HG02623 (cell line): ENCODE measurements around the gene LAMB1.
"Not testable (repeated sequence)": the region's sequence is repeated elsewhere in the genome, so short reads cannot be mapped to it uniquely, and the experiment has no call there.

ENCODE experiments used
- ATAC-seq: cut with Tn5 transposase; IDR thresholded peaks from one replicate; pipeline ENCODE4 v1.9.1; 2021; ENCODE audit warnings: moderate library complexity; ENCODE audit not compliant: unreplicated experiment

LAMB1 gene

DNA sequence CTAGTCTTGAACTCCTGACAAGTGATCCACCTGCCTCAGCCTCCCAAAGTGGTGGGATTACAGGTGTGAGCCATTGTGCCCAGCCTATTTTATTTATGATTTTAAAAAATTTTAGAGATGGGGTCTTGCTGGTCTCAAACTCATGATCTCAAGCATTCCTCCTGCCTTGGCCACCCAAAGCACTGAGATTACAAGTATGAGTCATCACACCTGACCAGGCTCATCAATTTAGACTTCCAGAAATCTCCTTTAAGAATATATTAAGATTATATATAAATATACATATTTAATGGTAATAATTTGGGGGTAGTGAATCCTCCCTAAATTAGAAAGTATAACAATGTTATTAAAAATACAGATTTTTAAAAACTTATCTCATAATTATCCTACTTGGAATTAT, 29.1 kb downstream of the LAMB1 start:
- no peak for ATAC-seq

DNA sequence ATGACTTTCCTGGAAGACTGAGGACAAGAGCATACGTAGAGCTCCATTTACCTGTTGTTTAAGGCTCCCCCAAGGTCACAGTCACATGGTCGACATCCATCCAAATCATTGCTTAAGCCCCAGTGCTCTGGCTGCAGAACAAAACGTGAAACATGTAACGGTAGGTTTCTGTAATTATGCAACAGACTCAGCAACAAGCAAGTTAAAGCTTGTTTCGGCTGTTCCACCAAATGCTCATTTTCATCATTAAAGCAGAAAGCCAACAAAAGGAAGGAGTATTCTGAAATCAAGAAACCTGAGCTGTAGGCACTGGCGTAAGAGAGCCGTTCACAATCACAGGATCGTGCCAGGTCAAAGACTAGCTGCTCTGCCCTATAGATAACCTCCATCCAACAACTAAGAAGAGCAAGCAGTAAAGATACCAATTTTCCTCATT, 30.0 kb downstream of the LAMB1 start:
- no peak for ATAC-seq

DNA sequence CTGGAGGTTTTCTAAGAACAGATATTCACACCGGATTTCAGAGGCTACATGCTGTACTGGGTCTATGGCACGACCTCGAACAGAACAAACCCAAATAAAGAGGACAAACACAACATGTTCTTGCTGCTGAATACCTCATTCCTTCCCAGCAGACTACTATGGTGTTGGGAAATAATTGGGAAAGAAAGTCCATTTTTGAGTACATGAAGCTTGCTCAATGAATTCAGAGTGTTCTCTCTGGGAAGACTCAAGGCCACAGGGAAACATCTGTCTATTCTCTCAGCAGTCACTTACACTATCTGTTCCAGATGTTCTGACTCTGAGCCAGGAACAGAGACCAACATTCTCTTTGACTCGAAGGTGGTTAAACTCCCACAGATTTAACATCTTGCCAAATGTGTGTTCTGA, 30.9 kb downstream of the LAMB1 start:
- ATAC-seq, result no peak

DNA sequence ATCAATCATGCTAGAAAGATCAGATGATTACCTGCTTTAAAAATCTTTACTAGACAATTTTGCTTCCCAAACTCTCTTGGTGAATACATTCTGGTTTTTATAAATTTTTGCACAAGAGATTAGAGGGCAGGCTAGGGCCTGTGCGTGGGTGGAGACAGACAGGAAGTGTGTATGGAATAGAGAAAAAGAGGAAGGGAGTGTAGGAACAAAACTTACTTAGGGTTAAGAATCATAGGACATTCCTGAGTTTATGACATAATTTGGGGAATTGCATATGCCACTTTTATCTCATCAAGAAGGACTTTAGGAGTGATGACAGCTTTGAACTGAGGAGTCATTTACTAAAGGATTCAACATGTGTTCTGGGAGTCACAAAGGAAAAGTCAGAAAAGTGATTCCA, 31.3 kb downstream of the LAMB1 start:
- ATAC-seq, result no peak

DNA sequence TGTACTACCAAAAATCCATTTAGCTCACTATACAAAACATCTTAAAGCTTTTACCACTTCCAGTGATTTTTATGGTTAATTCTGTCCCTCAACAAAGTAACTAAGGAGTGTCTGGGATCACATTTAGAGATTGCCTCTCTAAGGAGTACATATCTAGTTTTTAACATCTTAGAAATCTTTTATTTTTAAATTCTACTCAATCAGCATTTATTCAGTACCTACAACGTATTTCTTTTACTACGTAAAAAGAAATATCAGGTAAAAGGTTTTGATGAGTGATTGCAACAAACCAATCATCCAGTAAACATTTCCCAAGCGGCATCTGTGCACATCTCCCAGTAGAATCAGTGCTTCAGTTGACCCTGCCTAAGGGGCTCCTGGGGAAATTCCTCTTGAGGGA, 31.9 kb downstream of the LAMB1 start:
- no peak for ATAC-seq

DNA sequence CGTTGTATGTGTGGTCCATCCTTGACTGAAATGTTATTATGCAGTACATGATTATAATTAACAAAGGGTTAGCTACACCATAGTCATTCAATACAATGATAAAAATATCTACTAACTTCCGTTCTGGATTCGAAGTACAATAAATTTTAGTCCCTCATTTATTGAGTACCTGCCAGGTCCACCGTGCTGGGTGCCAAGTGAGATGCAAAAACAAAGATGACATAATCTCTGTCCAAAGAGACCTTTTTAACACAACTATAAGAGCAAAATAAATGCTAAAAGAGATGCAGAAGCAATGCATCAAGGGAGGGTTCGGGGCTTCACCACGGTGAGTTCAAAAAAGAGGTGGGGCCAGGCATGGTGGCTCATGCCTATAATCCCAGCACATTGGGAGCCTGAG, 33.1 kb downstream of the LAMB1 start:
- ATAC-seq, result no peak

DNA sequence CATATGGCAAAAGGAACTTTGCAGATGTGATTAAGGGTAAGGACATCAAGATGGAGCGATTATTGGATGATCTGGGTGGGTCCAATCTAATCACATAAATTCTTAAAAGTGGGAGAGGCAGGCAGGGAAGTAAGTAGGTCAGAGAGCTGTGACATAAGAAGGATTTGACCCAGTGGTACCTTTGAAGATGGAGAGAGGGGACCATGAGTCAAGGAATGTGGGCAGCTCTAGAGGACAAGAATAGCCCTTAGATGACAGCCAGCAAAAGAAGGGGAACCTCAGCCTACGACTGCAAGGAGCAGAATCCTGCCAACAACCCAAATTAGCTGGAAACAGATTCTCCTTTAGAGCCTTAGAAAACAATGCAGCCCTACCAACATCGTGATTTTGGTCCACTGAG, 34.5 kb downstream of the LAMB1 start:
- ATAC-seq, result no peak

DNA sequence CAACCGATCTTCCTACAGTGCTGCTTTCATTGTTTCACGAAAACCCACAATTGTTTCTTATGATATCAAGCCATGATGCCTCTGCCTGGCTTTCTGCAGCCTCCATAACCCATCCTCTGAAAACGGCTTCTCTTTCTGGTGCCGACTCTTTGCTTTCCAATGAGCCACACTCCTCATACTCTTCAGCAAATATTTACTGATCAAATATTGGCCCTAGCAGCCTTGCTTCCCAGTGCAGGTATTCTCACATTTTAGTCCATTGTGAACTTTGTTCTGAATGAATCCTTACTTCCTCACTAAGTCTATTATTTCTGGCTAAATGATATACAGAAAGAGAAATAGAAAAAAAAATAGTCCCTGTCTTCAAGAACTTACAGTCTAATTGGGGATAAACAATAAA, 35.5 kb downstream of the LAMB1 start:
- no peak for ATAC-seq

DNA sequence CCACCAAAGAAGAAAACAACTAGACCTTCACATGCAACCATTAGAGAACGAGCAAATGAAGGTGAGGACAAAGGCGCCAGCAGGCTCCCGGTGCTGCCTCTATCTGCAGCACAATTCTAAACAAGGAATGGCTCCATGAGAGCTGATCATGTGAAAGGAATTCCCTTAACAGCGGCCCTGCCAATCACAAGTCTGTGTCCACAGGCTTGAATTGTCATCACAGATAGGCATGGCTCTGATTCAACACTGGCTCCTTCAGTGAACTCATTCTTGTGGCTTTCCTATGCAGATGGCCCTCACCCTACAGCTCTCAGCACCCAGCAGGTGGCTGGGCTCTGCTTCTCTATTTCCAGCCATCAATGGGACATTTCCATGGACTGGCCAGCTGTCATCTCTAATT, 36.2 kb downstream of the LAMB1 start:
- no peak for ATAC-seq

DNA sequence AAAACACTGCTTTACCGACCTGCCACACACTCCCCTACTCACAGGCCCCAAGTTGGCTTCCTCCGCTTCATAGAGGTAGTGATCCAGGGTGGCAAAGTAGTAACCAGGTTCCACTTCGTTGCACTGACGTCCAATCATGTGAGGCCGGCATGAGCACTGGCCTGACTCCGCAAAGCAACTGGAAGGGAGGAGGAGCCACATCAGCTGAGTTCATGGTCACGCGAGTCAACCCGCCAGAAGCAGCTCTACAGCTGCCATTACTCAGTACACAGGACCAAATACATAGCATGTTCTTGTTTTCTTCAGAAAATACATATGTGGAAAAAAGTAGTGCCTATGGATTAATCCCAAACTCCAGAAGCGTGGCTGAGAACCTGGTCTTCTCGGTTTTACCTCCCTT, 38.5 kb downstream of the LAMB1 start:
- ATAC-seq, result no peak

DNA sequence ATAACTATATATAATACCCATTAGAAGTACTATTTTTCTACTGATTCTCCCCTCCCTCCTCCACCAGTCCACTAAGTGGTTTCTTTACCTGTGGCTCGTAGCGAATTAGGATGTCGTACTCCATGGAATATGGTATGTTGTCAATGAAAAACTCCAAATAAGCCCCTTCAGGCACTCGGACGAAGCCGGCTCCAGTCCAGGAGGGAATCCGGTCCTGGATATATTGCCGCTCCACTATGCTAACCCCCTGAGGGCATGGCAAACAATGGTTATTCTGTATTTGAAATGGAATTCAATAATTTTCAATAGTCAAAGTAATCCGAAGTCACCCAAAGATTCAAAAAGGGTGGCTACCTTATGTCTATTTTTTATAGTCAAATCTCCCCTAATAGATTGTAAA, 40.1 kb downstream of the LAMB1 start:
- ATAC-seq, result no peak

DNA sequence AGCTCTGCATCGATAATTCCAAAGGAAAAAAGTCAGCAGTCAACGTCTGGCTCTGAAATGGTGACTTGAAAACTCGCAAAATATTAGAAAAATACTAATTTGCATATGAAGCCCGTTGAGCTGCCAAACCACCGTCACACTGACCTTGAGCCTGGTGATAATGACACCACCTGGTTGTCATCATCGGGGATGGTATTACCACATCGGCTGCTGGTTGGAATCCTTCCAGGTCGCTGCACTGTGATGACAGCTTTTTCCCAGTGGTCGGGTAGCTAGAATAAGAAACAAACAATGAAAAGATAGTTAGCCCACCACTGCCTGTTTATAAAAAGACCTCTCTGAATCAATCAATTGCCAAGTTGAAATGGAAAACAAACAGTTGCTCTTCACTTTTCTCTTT, 41.6 kb downstream of the LAMB1 start:
- ATAC-seq, result no peak

DNA sequence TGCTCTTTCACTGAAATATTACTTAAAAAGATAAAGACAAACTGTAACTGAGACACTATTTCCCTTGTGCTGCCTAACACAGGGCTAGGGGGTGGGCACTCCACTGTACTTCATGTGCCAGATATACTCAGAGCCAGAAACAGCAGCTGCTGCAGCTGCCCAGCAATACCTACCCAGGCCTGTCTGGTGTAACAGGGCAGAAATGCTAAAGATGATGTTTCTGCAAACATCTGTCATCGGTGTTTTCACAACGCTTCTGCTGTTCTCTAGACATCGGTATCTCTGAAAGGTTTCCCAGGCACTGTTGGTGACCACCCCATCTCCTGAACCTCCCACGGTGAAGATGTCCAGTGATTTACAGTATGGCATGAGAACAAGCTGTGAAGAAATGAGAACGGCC, 42.7 kb downstream of the LAMB1 start:
- no peak for ATAC-seq

DNA sequence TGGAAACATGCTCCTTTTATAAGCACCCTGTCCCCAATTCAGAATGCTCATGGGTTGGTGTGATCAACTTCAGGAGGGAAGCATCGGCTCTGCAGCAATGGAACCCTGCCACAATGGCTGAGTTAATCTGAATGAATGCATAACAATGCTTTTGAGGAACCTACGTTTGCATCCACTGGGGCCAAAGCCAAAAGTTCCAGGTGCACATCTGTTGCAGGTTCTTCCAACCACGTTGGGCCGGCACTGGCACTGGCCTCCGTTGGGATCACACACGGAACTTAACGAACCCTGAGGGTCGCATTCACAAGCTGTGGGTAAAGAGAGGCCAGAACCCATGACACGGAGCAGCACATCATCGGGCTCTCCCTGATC, 43.4 kb downstream of the LAMB1 start:
- no peak for ATAC-seq

DNA sequence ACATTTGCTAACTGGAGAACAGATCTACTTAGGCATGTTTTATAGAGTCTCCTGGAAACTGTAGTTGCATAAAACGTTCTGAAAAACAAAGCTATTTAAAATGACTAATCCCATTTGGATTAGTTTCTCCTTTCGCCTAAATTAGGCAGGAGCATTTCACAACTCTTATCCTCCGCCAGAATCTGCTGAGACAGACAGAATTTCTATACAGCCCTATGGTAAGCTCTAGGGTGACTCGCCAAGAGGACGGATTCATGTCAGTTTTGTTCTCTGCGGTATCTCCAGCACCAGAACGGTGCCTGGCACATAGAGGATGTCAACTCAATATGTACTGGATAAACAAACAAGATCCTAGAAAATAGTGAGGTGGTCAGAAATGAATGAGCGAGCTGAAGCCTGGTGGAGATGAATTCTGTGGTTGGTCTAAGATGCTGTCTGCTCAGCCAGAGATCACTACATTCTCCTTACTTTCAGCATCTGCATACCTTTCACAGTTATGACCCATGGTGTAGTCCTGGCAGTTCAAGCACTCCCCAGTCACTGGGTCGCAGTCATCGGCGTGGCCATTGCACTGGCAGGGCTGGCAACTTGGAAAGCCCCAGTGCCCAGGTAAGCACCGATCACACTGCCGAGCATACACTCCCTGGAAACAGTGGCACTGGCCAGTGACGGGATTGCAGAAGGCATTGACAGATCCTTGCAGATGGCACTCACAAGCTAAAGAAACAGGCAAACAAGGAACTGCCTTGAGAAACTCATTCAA, 44.0 kb downstream of the LAMB1 start:
- ATAC-seq, result no peak

DNA sequence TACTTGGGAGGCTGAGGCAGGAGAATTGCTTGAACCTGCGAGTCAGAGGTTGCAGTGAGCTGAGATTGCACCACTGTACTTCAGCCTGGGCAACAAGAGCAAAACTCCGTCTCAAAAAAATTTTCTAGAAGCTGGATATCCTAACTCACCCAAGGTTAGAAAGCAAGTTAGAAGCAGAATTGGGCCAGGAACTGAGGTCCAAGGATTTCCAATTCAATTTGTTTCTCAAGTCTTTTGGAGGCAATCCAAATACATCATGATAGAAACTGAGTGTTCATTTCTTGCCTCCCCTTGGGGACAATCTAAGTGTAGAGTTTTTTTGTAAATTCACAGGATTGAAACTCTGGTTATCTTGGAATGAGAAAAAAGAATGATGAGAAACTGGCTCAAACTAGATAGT, 45.5 kb downstream of the LAMB1 start:
- ATAC-seq, result no peak

DNA sequence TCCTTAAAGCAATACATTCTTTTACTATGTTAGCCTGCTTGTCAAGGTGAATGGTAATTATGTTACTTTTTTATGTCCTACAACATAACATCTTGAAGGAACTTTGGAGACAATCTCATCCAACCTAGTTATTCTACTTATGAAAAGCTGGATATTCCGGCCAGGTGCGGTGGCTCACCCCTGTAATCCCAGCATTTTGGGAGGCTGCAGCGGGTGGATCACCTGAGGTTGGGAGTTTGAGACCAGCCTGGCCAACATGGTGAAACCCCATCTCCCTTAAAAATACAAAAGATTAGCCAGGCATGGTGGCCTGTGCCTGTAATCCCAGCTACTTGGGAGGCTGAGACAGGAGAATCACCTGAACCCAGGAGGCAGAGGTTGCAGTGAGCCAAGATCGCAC, 46.0 kb downstream of the LAMB1 start:
- not testable (repeated sequence) for ATAC-seq

DNA sequence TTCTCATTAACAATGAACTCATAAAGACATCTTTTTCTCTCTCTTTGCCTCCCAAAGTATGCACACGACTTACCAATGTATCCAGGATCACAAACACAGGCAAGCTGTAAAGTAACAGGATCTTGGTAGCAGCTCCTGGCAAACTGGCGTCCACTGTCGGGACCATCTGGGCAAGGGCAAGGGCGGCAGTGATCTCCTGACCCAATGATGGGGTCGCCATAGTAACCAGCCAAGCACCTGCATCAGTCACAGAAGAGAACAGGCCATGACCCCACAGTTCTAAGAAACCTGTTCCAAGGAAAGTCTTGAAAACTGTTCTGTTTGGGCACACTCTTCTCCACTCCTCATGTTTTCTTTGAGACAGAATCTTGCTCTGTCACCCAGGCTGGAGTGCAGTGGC, 47.6 kb downstream of the LAMB1 start:
- ATAC-seq, result no peak

DNA sequence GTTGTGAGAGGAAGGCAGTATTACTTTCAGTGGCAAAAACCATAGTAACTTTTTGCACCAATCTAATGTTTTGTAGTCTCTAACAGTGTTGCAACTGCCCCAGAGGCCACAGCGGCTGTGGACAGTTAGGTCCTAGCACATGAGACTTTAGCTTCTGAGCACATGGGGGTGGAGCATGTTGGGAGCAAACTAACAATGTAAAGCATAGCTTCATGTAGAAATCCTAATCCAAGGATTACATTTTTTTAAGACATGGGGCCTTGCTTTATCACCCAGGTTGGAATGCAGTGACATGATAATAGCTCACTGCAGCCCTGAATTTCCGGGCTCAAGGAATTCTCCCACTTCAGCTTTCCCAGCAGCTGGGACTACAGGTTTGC, 49.0 kb downstream of the LAMB1 start:
- no peak for ATAC-seq

DNA sequence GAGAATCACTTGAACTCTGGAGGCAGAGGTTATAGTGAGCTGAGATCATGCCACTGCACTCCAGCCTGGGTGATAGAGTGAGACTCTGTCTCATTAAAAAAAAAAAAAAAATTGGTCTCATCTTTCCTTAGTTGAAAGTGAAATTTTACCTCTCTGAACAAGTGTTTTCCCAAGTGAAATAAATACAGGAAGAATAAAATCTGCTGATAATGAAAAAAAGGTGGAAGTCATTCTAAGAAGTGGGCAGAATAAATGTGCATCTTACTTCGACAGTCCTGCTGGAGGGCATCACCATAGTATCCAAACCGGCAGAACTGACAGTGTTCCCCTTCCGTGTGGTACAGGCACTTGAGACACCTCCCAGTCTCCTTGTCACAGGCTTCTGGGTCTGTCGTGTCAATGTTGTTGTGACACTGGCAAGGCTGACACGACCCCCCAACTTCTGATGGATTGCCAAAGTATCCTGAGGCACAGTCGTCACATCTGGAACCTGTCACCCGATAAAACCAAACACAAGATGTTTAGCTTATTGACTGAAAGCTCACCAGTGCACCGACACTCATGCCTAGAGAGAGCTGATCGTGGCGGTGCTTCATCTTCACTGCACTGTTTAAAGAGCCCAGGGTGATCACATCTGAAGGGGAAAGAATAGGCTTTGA, 49.6 kb downstream of the LAMB1 start:
- no peak for ATAC-seq

DNA sequence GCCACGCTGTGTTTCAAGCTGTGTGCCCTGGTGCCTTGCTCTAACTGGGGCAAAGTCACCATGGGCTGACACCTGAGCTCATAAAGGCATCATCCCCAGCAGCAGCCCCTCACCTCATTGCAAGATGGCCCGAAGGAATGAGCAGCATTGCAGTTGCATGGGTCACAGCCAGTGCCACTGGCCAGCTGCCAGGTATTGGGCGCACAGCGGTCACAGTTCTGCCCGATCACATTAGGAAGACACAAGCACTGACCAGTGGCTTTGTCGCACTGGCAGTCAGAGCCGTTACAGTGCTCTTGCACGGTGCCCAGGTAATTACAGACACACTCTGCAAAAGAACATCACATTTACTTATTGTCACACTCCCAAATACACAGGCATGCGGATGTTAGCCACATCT, 51.1 kb downstream of the LAMB1 start:
- ATAC-seq, result no peak

DNA sequence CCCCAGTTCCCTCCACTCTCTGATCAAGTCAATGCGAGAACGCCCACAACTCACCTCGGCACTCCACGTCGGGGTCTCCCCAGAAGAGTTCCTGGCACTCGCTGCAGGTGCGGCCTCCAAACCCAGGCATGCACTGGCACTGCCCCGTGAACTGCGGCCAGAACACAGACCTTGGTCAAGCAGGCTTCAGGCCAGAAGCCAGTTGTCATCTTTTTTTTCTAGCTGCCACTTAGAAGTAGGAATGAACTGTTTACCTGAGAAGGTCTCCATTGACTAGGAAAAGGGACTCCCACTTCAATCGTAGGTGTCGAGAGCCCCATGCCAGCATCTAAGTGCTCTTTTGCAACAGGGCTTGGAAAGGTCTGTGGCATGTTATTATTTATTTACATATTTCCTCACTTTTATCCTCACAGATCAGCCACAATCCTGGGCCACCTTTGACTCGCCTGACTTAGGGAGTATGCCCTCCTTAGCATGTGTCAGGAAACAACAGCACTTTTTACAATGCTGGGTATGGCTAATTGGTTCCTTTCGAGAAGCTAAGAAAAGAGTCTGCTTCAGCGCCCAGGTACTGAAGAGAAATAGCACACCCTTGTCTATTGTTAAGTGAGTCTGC, 51.7 kb downstream of the LAMB1 start:
- no peak for ATAC-seq
